Posterior cingulate gyrus (tissue), 11 donors: ENCODE results near the gene TMC2.

Source experiments
- DNase-seq, 10 donors: peaks; one replicate each; pipeline versions ENCODE4 v3.0.0 to v3.0.0-alpha.2; 2020 to 2021; ENCODE audit warnings: mixed read lengths in 3 of 10
- intact Hi-C: fragments of 100-400 bp; cut with DNase I; formaldehyde crosslinking; loops from one replicate; pipeline ENCODE4 v1.15.1; 2023

TMC2 gene

DNA sequence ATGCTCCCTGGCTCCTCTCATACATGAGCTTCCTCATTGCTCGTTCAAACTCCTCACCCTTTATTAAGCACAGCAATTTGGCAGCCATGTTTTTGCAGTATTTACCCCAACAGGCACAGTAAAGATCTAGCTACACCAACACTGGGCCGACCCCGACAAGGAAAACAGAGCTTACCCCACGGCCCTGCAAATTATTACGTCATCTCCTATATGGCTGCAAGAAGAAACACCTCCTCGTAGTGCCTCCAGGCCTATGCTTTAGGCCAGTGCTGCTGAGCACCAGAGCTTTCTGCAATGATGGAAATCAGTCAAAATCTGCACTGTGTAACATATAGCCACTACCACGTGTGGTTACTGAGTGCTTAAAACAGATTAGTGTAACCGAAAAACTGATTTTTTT, 26.7 kb downstream of the TMC2 start:
- intact Hi-C loops = no loop called here
- DNase-seq = no peak

GRCh38 chr20:2564406-2564805, 28.0 kb downstream of the TMC2 start:
- intact Hi-C loops = no loop called here

DNA sequence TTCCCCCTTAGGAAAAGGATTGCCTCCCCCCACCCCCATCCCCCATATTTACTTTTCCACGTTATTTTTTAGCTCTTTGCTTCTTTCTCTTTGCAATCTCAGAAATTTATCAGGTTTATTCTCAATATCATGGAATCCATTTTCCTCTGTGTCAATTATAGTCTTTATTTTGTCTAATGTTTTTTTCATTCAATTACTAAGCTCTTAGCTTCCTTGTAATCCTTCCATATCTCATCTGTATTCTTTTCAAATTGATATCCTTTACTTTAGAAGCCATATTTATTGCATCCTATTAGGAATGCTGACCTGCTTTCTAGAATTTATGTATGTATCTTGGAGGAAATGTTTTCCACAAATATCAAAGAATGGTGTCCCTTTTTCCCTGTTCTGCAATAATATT, 39.3 kb downstream of the TMC2 start:
- intact Hi-C loops = no loop called here
- DNase-seq = no peak

More at GRCh38 chr20:2564406-2564805, 28.0 kb downstream of the TMC2 start:
- DNase-seq = no peak

DNA sequence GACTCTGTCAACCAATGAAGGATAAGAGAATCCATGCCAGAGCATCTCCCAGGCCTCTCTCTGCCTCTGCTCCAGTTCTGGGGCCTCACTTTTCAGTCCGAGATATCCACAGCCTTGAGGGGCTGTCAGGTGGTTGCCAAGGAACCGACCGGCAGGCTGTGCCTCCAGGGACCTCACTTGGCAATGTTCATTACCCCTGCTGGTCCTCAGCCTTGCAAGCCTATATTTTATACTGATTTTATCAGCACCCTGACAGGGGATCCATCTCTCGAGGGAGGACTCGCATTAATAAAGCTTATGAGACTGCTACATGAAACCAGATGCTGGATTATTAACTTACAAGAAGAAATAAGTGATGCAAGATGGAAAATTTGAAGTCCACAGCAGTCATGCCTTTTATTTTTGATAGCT, 39.9 kb downstream of the TMC2 start:
- intact Hi-C loops = no loop called here
- no peak for DNase-seq

GRCh38 chr20:2578475-2579192, 42.3 kb downstream of the TMC2 start:
- intact Hi-C loops = no loop called here
- no peak for DNase-seq

GRCh38 chr20:2585811-2586210, 49.4 kb downstream of the TMC2 start:
- intact Hi-C loops = no loop called here
- no peak for DNase-seq

DNA sequence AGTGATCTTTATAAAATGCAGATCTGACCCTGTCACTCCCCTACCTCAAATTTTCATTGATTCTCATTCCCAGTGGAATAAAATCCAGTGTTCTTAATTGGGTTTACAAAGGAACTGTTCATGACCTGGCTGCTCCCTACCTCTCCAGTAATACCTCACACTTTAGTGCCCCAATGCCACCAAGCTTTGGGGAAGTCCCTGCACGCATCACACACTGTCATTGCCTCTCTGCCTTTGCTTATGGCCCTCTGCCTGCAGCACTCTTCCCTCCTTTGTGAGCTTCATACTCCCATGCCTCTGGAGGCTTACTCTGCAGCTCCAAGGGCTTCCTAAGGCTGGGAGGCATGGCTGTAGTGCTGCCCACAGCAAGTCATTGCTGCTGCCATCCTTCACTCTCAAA, 57.4 kb downstream of the TMC2 start:
- no peak for DNase-seq
- intact Hi-C loops = no loop called here

DNA sequence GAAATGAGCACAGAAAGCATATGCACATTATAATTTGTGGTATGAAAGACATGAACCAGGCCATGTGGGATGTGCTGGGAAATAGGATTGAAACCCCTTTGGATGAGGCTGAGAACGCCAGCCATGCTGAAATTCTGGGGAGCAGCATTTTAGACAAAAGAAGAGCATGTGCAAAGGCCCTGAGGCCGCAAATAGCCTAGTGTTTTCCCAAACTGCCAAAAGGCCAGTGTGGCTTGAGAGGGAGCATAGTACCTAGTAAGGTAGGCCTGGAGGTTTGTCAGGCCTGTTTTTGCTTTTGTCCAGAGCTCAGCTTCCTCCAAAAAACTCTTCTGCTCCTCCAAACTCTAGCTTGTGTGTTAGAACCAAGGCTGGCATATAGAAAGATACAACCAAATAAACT, 58.7 kb downstream of the TMC2 start:
- intact Hi-C loops = no loop called here
- no peak for DNase-seq

GRCh38 chr20:2596673-2597279, 60.4 kb downstream of the TMC2 start:
- intact Hi-C loops = no loop called here
- no peak for DNase-seq

DNA sequence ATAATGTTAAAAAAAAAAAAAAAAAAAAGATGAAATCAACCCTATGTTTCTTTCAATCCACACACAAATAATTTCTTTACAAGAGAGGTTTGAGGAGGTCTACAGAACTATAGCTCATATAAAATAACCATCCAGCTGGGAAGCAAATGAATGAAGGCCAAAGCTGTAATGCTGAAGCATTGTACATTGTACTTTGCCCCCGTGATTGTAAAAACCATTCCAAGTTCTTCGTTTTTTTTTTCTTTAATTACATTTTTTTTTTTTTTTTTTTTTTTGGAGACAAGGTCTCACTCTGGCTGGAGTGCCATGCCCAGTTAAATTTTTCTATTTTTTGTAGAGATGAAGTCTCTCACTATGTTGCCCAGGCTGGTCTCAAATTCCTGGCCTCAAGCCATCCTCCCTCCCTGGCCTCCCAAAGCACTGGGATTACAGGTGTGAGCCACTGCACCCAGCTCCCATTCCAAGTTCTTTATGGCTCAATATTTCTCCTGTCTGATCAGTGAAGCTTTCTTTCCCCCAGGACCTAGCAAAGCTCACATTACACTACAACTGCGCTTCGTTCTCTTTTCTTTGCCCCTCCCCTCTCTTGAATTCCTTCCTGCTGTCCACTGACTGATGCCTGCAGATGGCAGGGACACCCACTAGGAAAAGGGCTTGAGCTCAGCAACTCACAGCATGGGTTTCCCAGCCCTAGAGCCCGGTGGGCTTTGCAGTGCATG, 63.1 kb downstream of the TMC2 start:
- intact Hi-C loops = no loop called here
- no peak for DNase-seq

- no peak for DNase-seq
- intact Hi-C loops = no loop called here
These were observed 65.8 kb downstream of the TMC2 start for GRCh38 chr20:2602046-2602735.

GRCh38 chr20:2602746-2603145, 66.4 kb downstream of the TMC2 start:
- intact Hi-C loops = no loop called here
- no peak for DNase-seq

DNA sequence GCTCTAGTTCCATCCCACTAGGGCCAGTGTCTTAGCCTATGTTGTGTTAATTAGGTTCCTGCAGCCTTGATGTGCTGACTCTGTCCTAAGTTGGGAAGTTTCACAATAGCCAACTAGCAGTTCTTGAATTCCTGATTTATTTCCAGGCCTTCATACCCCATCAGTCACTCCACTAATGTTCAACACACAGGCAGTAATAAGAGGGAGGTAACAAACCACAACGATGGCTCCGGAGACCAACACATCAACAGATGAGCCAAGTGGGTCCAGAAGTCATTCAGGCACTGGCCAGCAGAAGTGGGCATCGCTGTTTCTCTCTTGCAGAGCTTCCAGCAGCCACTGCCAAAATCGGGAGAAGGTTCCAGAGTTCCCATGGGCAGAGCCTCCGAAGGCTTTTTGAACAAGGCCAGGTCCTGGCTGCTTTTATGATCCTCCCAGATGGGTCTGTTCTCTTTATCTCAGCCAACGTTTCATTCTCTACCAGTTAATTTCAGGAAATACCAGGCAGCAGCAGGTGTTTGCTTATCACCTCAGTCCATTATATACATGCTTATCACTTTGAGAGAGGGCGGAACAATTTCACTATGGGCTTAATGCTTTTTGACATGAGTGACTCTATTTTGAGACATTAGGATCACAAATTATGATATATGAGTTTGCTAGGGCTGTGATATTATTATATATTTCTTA, 67.6 kb downstream of the TMC2 start:
- intact Hi-C loops = no loop called here
- no peak for DNase-seq

DNA sequence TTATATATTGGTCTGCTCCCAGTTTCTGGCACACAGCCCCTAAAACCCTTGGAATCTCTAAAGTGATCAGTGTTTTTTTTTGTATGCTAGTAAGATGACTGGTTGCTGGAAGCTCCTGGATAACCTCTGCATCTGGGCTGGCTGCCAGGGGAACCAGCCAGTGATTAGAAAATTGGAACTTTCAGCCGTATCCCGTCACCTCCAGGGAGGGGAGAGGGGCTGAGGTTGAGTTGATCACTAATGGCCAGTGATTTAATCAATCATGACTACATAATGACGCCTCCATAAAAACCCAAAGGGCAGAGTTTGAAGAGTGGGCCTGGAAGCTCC, 68.1 kb downstream of the TMC2 start:
- intact Hi-C loops = no loop called here
- DNase-seq = no peak

GRCh38 chr20:2606507-2607006, 70.2 kb downstream of the TMC2 start:
- intact Hi-C loops = no loop called here
- no peak for DNase-seq

DNA sequence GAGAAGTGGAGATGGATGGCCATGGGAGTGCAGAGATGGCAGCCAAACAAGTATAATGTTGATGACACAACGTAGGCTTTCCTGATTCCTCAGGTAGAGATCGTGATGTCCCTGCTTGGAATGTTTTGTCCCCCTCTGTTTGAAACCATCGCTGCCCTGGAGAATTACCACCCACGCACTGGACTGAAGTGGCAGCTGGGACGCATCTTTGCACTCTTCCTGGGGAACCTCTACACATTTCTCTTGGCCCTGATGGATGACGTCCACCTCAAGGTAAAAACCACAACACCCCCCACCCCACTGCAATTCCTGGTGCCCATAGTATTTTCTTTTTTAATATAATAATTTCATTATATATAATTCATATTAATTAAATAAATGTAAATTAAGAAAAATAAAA, 74.0 kb downstream of the TMC2 start:
- intact Hi-C loops = no loop called here
- DNase-seq = no peak

- no peak for DNase-seq
- intact Hi-C loops = no loop called here
These were observed 74.8 kb downstream of the TMC2 start for GRCh38 chr20:2610941-2611720.

DNA sequence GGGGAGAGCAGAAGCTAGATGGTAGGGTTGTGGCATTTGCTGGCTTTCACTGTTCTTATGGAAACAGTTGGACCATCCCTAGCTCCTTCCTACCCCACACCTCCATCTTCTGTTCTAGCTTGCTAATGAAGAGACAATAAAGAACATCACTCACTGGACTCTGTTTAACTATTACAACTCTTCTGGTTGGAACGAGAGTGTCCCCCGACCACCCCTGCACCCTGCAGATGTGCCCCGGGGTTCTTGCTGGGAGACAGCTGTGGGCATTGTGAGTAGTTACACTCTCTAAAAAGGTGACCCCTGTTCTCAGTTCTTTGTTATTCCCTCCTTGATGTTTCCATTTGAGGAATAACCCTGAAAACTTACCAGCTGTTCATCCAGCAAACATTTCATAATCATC, 75.7 kb downstream of the TMC2 start:
- DNase-seq = no peak
- intact Hi-C loops = no loop called here

DNA sequence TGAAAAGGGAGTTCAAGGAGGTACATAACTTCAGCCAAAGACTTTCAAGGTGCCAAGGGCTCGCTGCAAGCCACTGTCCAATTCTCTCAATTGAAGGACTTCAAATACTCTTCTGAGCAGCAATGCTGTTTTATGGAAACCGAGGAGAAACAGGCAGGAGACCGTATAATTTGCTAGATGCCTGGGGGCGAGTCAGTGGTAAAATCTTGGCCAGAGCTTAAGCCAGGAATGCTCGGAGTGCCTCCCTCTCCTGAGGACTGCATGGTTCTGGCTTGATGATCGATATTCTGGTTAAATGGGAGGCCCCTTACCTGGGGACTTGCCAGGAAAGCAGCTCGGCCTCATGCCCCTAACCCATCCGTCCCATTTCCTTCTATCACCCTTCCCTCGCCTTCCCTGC, 80.3 kb downstream of the TMC2 start:
- intact Hi-C loops = no loop called here
- DNase-seq = no peak
